Measurements from ENCODE around the gene VTI1A.

DNA sequence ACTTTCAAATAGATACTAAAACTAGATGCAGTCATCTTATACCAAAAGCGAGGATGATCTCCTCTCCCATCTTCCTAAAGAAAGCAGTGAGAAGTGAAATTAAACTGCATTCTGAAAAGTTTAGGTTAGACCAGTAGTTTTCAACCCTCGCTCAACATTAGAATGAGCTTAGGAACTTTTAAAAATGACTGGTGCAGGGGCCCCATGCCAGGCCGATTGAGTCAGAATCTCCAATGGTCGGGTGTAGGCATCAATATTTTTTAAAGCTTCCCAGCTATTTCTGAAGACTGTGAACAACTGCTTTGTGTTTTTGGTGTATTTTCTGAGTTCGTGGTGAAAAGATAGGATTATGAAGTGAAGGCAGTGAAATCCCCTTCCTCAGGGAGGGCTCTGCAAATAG is 146.0 kb downstream of the VTI1A start:
- TF ChIP-seq, protein P1, sequence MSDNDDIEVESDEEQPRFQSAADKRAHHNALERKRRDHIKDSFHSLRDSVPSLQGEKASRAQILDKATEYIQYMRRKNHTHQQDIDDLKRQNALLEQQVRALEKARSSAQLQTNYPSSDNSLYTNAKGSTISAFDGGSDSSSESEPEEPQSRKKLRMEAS (IDR thresholded peaks at IDR 0.05) = no peak
- no peak for TF ChIP-seq POLR2A (IDR thresholded peaks at IDR 0.05; ENCODE audit: control extremely low read depth in 1 of 2, low read depth in 2 of 2, low read length in 2 of 2)
- TF ChIP-seq SUZ12 (IDR thresholded peaks at IDR 0.05; ENCODE audit: low read length) = no peak
- TF ChIP-seq ZNF274 (IDR thresholded peaks at IDR 0.05; ENCODE audit: borderline replicate concordance, extremely low read depth, low read length) = no peak
- TF ChIP-seq RBBP5 (IDR thresholded peaks at IDR 0.05; ENCODE audit: borderline replicate concordance, low read depth, low read length) = no peak
- TF ChIP-seq RXRA (IDR thresholded peaks at IDR 0.05; ENCODE audit: insufficient read depth, low read depth, low read length) = no peak
- TF ChIP-seq, protein P2, sequence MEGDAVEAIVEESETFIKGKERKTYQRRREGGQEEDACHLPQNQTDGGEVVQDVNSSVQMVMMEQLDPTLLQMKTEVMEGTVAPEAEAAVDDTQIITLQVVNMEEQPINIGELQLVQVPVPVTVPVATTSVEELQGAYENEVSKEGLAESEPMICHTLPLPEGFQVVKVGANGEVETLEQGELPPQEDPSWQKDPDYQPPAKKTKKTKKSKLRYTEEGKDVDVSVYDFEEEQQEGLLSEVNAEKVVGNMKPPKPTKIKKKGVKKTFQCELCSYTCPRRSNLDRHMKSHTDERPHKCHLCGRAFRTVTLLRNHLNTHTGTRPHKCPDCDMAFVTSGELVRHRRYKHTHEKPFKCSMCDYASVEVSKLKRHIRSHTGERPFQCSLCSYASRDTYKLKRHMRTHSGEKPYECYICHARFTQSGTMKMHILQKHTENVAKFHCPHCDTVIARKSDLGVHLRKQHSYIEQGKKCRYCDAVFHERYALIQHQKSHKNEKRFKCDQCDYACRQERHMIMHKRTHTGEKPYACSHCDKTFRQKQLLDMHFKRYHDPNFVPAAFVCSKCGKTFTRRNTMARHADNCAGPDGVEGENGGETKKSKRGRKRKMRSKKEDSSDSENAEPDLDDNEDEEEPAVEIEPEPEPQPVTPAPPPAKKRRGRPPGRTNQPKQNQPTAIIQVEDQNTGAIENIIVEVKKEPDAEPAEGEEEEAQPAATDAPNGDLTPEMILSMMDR (IDR thresholded peaks at IDR 0.05; ENCODE audit: control extremely low read depth in 1 of 3, insufficient read depth in 1 of 3, low read depth in 1 of 3, low read length in 3 of 3) = no peak
- no peak for TF ChIP-seq SIN3A (conservative IDR thresholded peaks at IDR 0.05 in 1 of 2, IDR thresholded peaks at IDR 0.05 in 1 of 2; ENCODE audit: low read depth in 1 of 2, low read length in 2 of 2)
- TF ChIP-seq POLR2AphosphoS5 (IDR thresholded peaks at IDR 0.05; ENCODE audit: low read depth, low read length) = no peak
- TF ChIP-seq EZH2 (IDR thresholded peaks at IDR 0.05; ENCODE audit: low read depth, low read length, severe bottlenecking) = no peak
- TF ChIP-seq E2F6 (IDR thresholded peaks at IDR 0.05) = no peak
- TF ChIP-seq BRCA1 (IDR thresholded peaks at IDR 0.05; ENCODE audit: low read depth, low read length) = no peak
- no peak for TF ChIP-seq TAF1 (IDR thresholded peaks at IDR 0.05; ENCODE audit: low read depth, low read length)
